Tibial artery (tissue), 4 donors: ENCODE results near the gene UBE2G1.

Experiments
- DNase-seq, 2 donors: peaks; one replicate each; pipeline ENCODE4 v3.0.0-alpha.2; 2019
- H3K27ac ChIP-seq, 2 donors: fragments of 200-600 bp; sonication (generic) in 1 of 2; 1 replicate in 1 of 2; 2 replicates in 1 of 2; pipeline ENCODE4 v1.5.1; 2018 to 2019; ENCODE audit warnings: mild to moderate bottlenecking in 1 of 2
- H3K27me3 ChIP-seq, 2 donors: fragments of 200-600 bp; sonication (generic) in 1 of 2; one replicate each; pipeline versions ENCODE4 v1.5.1 to v1.6.0; 2016 to 2019
- H3K36me3 ChIP-seq, 3 donors: fragments of 200-600 bp; sonication (generic) in 2 of 3; one replicate each; pipeline ENCODE4 v1.5.1; 2016 to 2019; ENCODE audit warnings: mild to moderate bottlenecking in 2 of 3
- H3K4me1 ChIP-seq, 4 donors: fragments of 200-600 bp; sonication (generic) in 2 of 4; 1 replicate in 3 of 4; 2 replicates in 1 of 4; pipeline ENCODE4 v1.5.1; 2016 to 2019
- H3K4me3 ChIP-seq, 2 donors: fragments of 200-600 bp; sonication (generic) in 1 of 2; 1 replicate in 1 of 2; 2 replicates in 1 of 2; pipeline ENCODE4 v1.5.1; 2018 to 2019; ENCODE audit warnings: mild to moderate bottlenecking in 2 of 2
- H3K9me3 ChIP-seq, 3 donors: fragments of 200-600 bp; sonication (generic) in 1 of 3; one replicate each; pipeline ENCODE4 v1.5.1; 2016 to 2019
- CTCF ChIP-seq, 2 experiments: fragments of 200-600 bp in 1 of 2; fragments of 450-650 bp in 1 of 2; IDR thresholded peaks; one replicate each; pipeline ENCODE4 v1.5.1; 2017 to 2019; ENCODE audit warnings: antibody characterized with exemption in 2 of 2, mild to moderate bottlenecking in 1 of 2, moderate library complexity in 1 of 2
- intact Hi-C: fragments of 100-400 bp; cut with DNase I; formaldehyde crosslinking; loops from one replicate; pipeline ENCODE4 v1.15.0; 2023; ENCODE audit warnings: low total_unique reads

UBE2G1 gene

DNA sequence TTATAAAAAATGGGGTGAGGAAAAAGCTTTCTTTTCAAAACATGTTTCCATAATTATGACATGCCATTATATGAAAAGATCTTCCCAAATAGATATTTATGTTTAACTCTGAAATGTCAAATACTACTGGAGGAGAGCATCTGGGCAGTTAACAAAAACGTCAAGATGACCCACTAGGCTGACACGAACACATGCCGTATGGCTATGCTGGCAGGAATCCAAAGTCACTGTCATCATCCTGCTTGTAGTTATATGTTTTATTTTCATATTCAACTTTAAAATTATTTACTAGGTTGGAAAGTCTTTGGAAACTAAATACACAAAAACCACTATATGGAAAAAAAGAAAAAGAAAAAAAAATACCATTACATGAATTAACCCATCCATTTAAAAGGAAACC, 130.0 kb downstream of the UBE2G1 start:
- Histone ChIP-seq H3K4me3 (no peak overlapping the region), H3K36me3 (peaks cover 17 to 28% (median 25%) of the 10 kb centered on the region in 3 donors), H3K27ac (peak overlapping the region; percentile 59 to 80), H3K9me3 (no peaks in the 10 kb centered on the region), H3K4me1 (peaks cover 3 to 51% (median 39%) of the 10 kb centered on the region in 4 donors), H3K27me3 (no peaks in the 10 kb centered on the region)
- no peak for TF ChIP-seq CTCF (IDR thresholded peaks at IDR 0.05)
- intact Hi-C loops: no loop called here
- no peak for DNase-seq

- Histone ChIP-seq H3K4me3 (no peak overlapping the region), H3K27me3 (no peaks in the 10 kb centered on the region)
- DNase-seq: no peak
Observed at GRCh38 chr17:4235372-4236279, 130.8 kb downstream of the UBE2G1 start.

DNA sequence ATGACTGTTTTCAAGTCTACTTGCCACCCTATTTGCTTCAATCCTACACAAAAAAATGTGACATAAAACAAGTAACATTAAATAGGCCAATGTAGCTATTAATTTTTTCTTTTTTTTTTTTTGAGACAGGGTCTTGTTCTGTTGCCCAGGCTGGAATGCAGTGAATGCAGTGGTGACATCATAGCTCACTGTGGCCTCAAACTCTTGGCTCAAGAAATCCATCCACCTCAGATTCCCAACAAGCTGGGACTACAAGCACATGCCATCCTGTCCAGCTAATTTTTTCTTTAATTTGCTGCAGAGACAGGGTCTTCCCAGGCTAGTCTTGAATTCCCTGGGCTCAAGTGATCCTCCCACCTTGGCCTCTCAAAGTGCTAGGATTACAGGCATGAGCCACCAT, 132.1 kb downstream of the UBE2G1 start:
- Histone ChIP-seq H3K36me3 (peaks cover 7 to 12% (median 9%) of the 10 kb centered on the region in 3 donors), H3K27me3 (no peaks in the 10 kb centered on the region), H3K27ac (peak overlapping the region; percentile 80 to 88), H3K4me1 (peaks cover 3 to 70% (median 51%) of the 10 kb centered on the region in 4 donors), H3K9me3 (no peaks in the 10 kb centered on the region), H3K4me3 (no peak overlapping the region)
- no peak for TF ChIP-seq CTCF (IDR thresholded peaks at IDR 0.05)
- no peak for DNase-seq
- intact Hi-C loops: no loop called here

More at GRCh38 chr17:4235372-4236279, 130.8 kb downstream of the UBE2G1 start:
- Histone ChIP-seq H3K27ac (peak overlapping the region; percentile 59 to 80), H3K9me3 (no peaks in the 10 kb centered on the region), H3K4me1 (peaks cover 3 to 60% (median 47%) of the 10 kb centered on the region in 4 donors), H3K36me3 (peaks cover 12 to 22% (median 21%) of the 10 kb centered on the region in 3 donors)
- intact Hi-C loops: no loop called here
- TF ChIP-seq CTCF (IDR thresholded peaks at IDR 0.05): no peak

GRCh38 chr17:4233668-4234258, 132.7 kb downstream of the UBE2G1 start:
- peak overlapping the region; percentile 80 to 88 for H3K27ac ChIP-seq
- intact Hi-C loops: no loop called here
- peaks cover 3 to 76% (median 51%) of the 10 kb centered on the region in 4 donors for H3K4me1 ChIP-seq
- no peak for TF ChIP-seq CTCF (IDR thresholded peaks at IDR 0.05)
- H3K36me3 ChIP-seq: peaks cover 3 to 5% (median 4%) of the 10 kb centered on the region in 3 donors
- no peaks in the 10 kb centered on the region for H3K9me3 ChIP-seq
- no peak overlapping the region for H3K4me3 ChIP-seq
- DNase-seq: no peak
- no peaks in the 10 kb centered on the region for H3K27me3 ChIP-seq

DNA sequence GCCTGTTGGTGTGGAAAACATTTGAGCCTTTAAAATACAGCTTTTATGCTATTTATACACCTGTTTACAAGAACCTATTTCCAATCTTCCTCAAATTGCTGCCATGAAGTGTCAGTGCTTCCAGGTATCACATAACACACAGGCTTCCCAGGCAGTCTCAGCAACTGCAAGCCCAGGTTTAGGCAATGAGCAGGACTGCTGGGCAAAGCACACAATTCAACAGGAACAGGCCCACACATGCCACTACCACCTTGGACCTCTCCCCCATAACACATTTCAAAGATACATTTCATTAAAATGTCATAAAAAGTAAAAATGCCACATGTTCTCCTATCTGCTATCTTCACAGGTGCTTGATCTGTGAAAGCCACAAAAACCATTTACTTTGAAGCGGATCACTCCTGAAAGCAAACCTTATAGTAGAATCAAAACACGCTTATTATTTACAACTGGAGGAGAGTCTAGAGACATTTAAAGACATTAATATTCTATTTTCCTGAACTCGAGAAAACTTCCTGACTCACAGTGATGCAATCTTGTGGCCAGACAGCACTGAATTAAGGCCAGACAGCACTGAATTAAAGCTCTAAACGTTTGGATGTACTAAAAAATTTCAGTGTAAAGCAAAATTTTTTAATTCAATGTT, 134.2 kb downstream of the UBE2G1 start:
- Histone ChIP-seq H3K9me3 (no peaks in the 10 kb centered on the region), H3K4me1 (peaks cover 3 to 82% (median 51%) of the 10 kb centered on the region in 4 donors), H3K27me3 (no peaks in the 10 kb centered on the region), H3K27ac (peak overlapping the region; percentile 80 to 88), H3K36me3 (no peaks in the 10 kb centered on the region), H3K4me3 (no peak overlapping the region)
- intact Hi-C loops: no loop called here
- no peak for DNase-seq
- TF ChIP-seq CTCF (IDR thresholded peaks at IDR 0.05): no peak
